NB4 (cell line): Measurements from ENCODE around the gene FAAH2.

Source experiments
- MYC ChIP-seq: IDR thresholded peaks from 2 replicates; pipeline ENCODE4 v1.6.1; 2011; ENCODE audit warnings: low read depth, low read length
- POLR2A ChIP-seq: IDR thresholded peaks from 2 replicates; pipeline ENCODE4 v1.6.1; 2011; ENCODE audit warnings: mild to moderate bottlenecking; ENCODE audit not compliant: insufficient read length; ENCODE audit errors: extremely low read depth
- TF ChIP-seq, protein P1 (sequence below): IDR thresholded peaks from one replicate; pipeline ENCODE4 v1.5.1; 2012; ENCODE audit warnings: low read depth, low read length
- TF ChIP-seq, protein P2 (sequence below): IDR thresholded peaks from 2 replicates; pipeline ENCODE4 v1.6.1; 2011; ENCODE audit warnings: low read depth, low read length

GRCh38 chrX:57329008-57329407 lies 42.5 kb downstream of the FAAH2 start:
- TF ChIP-seq, protein P1, sequence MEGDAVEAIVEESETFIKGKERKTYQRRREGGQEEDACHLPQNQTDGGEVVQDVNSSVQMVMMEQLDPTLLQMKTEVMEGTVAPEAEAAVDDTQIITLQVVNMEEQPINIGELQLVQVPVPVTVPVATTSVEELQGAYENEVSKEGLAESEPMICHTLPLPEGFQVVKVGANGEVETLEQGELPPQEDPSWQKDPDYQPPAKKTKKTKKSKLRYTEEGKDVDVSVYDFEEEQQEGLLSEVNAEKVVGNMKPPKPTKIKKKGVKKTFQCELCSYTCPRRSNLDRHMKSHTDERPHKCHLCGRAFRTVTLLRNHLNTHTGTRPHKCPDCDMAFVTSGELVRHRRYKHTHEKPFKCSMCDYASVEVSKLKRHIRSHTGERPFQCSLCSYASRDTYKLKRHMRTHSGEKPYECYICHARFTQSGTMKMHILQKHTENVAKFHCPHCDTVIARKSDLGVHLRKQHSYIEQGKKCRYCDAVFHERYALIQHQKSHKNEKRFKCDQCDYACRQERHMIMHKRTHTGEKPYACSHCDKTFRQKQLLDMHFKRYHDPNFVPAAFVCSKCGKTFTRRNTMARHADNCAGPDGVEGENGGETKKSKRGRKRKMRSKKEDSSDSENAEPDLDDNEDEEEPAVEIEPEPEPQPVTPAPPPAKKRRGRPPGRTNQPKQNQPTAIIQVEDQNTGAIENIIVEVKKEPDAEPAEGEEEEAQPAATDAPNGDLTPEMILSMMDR = peak; percentile 18
- TF ChIP-seq POLR2A (no peak), MYC (no peak)
- TF ChIP-seq, protein P2, sequence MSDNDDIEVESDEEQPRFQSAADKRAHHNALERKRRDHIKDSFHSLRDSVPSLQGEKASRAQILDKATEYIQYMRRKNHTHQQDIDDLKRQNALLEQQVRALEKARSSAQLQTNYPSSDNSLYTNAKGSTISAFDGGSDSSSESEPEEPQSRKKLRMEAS = no peak
